ENCODE measurements around the gene RNF220. TPM values are rescaled to one million over a fixed set of nuclear protein-coding genes. Genes with fewer than 3 reads are reported as not detected.

The RNF220 gene
- total RNA-seq, 1 experiment from 2014 or later: 92.4 TPM

DNA sequence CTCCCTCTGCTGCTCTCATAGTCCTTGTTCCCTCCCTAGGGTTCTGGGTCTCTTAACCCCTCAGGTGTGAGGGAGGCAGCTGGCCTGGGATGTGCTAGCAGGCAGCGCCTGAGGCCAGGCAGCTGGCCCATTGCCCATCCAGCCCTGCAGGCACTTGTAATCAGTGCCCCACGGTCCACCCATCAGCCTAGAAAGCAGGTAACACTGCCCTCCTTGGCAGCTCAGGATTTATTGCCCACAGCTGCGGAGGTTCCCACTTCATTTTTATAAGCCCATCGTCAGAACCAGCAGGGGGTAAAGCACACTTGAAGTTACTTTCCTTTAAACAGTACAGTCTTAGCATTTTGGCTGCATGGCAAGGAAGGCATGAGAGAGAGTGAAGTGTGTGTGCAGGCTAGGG lies 198.7 kb downstream of the RNF220 start:
- no peaks in the 10 kb centered on the region for H3K4me1 ChIP-seq
- Mint-ChIP-seq H3K4me1 (ENCODE audit: low read depth, unreplicated experiment) (no peaks in the 10 kb centered on the region), H3K27ac (ENCODE audit: unreplicated experiment) (no peak overlapping the region), H3K9me3 (ENCODE audit: unreplicated experiment) (no peaks in the 10 kb centered on the region), H3K27me3 (ENCODE audit: insufficient read depth, unreplicated experiment) (peaks cover 5% of the 10 kb centered on the region), H3K36me3 (ENCODE audit: insufficient read depth, unreplicated experiment) (no peaks in the 10 kb centered on the region), H3K4me3 (ENCODE audit: unreplicated experiment) (no peak overlapping the region)
- BruUV-seq (replicated peaks): no TSS peak
- no peaks in the 10 kb centered on the region for H3K27me3 ChIP-seq (replicated peaks; ENCODE audit: control insufficient read depth, insufficient read depth, low read length)
- TF ChIP-seq, protein P1, sequence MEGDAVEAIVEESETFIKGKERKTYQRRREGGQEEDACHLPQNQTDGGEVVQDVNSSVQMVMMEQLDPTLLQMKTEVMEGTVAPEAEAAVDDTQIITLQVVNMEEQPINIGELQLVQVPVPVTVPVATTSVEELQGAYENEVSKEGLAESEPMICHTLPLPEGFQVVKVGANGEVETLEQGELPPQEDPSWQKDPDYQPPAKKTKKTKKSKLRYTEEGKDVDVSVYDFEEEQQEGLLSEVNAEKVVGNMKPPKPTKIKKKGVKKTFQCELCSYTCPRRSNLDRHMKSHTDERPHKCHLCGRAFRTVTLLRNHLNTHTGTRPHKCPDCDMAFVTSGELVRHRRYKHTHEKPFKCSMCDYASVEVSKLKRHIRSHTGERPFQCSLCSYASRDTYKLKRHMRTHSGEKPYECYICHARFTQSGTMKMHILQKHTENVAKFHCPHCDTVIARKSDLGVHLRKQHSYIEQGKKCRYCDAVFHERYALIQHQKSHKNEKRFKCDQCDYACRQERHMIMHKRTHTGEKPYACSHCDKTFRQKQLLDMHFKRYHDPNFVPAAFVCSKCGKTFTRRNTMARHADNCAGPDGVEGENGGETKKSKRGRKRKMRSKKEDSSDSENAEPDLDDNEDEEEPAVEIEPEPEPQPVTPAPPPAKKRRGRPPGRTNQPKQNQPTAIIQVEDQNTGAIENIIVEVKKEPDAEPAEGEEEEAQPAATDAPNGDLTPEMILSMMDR (IDR thresholded peaks at IDR 0.05; ENCODE audit: insufficient read depth in 1 of 2, low read depth in 1 of 2, low read length in 1 of 2, severe bottlenecking in 1 of 2, unreplicated experiment in 1 of 2): no peak
- CTCF ChIA-PET: no interaction called here
- POLR2A ChIA-PET: no interaction called here
- H3K36me3 ChIP-seq (ENCODE audit: control insufficient read depth, insufficient read depth, low read length): no peaks in the 10 kb centered on the region; the same call in 1 of the 2 replicates
- no peak for DNase-seq
- no peak overlapping the region for H3K4me3 ChIP-seq (ENCODE audit: low read depth, low read length)
- intact Hi-C loops (cut with micrococcal nuclease; ENCODE audit: unreplicated experiment): no loop called here
- no peaks in the 10 kb centered on the region for H3K9me3 ChIP-seq

DNA sequence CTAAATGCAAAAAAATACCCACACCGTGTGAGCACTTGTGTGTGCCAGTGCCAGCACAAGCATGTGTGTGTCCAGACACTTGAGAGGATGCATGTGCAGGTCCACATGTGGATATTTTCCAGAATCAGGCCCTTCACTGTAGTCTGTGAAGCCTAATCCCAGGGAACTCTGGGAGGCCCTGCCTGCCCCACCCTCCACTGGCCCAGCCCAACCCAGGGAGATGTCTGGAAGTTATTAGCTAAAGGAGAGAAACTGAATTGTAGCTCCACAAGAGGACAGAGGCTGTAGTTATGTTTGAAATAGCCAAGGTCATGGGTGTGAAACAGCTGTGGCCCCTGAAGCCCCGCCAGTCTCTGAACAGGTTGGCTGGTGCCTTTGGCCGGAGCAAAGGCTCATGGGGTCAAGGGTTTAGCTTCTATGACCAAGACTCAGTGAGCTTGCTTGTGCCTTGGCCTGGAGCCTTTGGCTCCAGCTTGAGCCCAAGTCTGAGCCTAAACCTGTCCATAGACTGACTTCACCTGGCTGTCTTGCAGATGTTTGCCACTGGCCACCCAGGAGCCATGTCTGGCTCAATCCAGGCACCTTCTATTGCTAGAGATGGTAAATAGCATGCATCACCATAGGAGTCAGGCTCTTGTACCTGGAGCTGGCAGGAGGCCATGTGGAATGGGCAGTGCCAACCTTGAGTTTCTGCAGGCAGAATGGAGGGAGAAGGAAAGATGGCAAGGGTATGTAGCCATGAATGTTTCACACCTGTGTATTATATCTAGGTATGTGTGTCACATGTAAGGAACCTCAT lies 199.3 kb downstream of the RNF220 start:
- H3K27ac Mint-ChIP-seq (ENCODE audit: unreplicated experiment): no peak overlapping the region
- TF ChIP-seq, protein P1 (IDR thresholded peaks at IDR 0.05; ENCODE audit: insufficient read depth in 1 of 2, low read depth in 1 of 2, low read length in 1 of 2, severe bottlenecking in 1 of 2, unreplicated experiment in 1 of 2): no peak
- Histone ChIP-seq H3K9me3 (no peaks in the 10 kb centered on the region), H3K4me1 (no peaks in the 10 kb centered on the region), H3K27me3 (replicated peaks; ENCODE audit: control insufficient read depth, insufficient read depth, low read length) (no peaks in the 10 kb centered on the region), H3K4me3 (ENCODE audit: low read depth, low read length) (no peak overlapping the region), H3K36me3 (ENCODE audit: control insufficient read depth, insufficient read depth, low read length) (no peaks in the 10 kb centered on the region; the same call in 1 of the 2 replicates)
- ChIA-PET POLR2A (no interaction called here), CTCF (no interaction called here)
- intact Hi-C loops (cut with micrococcal nuclease; ENCODE audit: unreplicated experiment): no loop called here
- no peaks in the 10 kb centered on the region for H3K9me3 Mint-ChIP-seq (ENCODE audit: unreplicated experiment)
- DNase-seq: no peak
- BruUV-seq (replicated peaks): no TSS peak
- no peaks in the 10 kb centered on the region for H3K4me1 Mint-ChIP-seq (ENCODE audit: low read depth, unreplicated experiment)
- no peaks in the 10 kb centered on the region for H3K36me3 Mint-ChIP-seq (ENCODE audit: insufficient read depth, unreplicated experiment)
- H3K27me3 Mint-ChIP-seq (ENCODE audit: insufficient read depth, unreplicated experiment): peaks cover 5% of the 10 kb centered on the region
- H3K4me3 Mint-ChIP-seq (ENCODE audit: unreplicated experiment): no peak overlapping the region

GRCh38 chr1:44605914-44606615 lies 201.0 kb downstream of the RNF220 start:
- BruUV-seq (replicated peaks): no TSS peak
- TF ChIP-seq, protein P1 (IDR thresholded peaks at IDR 0.05; ENCODE audit: insufficient read depth in 1 of 2, low read depth in 1 of 2, low read length in 1 of 2, severe bottlenecking in 1 of 2, unreplicated experiment in 1 of 2): no peak
- POLR2A ChIA-PET: no interaction called here
- no peak for DNase-seq
- H3K27ac Mint-ChIP-seq (ENCODE audit: unreplicated experiment): no peak overlapping the region
- CTCF ChIA-PET: no interaction called here
- H3K4me3 Mint-ChIP-seq (ENCODE audit: unreplicated experiment): no peak overlapping the region
- no peaks in the 10 kb centered on the region for H3K36me3 Mint-ChIP-seq (ENCODE audit: insufficient read depth, unreplicated experiment)
- H3K9me3 Mint-ChIP-seq (ENCODE audit: unreplicated experiment): no peaks in the 10 kb centered on the region
- Histone ChIP-seq H3K27me3 (replicated peaks; ENCODE audit: control insufficient read depth, insufficient read depth, low read length) (no peaks in the 10 kb centered on the region), H3K4me3 (ENCODE audit: low read depth, low read length) (no peak overlapping the region), H3K9me3 (no peaks in the 10 kb centered on the region), H3K4me1 (no peaks in the 10 kb centered on the region), H3K36me3 (ENCODE audit: control insufficient read depth, insufficient read depth, low read length) (no peaks in the 10 kb centered on the region)
- no peaks in the 10 kb centered on the region for H3K4me1 Mint-ChIP-seq (ENCODE audit: low read depth, unreplicated experiment)
- H3K27me3 Mint-ChIP-seq (ENCODE audit: insufficient read depth, unreplicated experiment): peaks cover 5% of the 10 kb centered on the region
- intact Hi-C loops (cut with micrococcal nuclease; ENCODE audit: unreplicated experiment): no loop called here

Measured in Caco-2 (cell line).